Measurements from ENCODE around the gene TCTN2.

TCTN2 gene

GRCh38 chr12:123670882-123671728, at the start of gene TCTN2:
Gene TCTN2 (plus strand): TSS chr12:123671113. CDS start chr12:123671241, 128 bp downstream.
- peak; percentile 88 to 89 for DNase-seq (ENCODE audit: low read depth in 2 of 2)

- DNase-seq (ENCODE audit: low read depth in 2 of 2) = no peak
Measured at GRCh38 chr12:123621619-123622530, 49.0 kb upstream of the TCTN2 start.

GRCh38 chr12:123633379-123634141, 37.4 kb upstream of the TCTN2 start, which contains the start of the genes EIF2B1 and GTF2H3:
Gene EIF2B1 (minus strand): TSS chr12:123633686. CDS start chr12:123633557, 129 bp downstream.
Gene GTF2H3 (plus strand): TSS chr12:123633829. CDS start chr12:123633860, 31 bp downstream.
- DNase-seq (ENCODE audit: low read depth in 2 of 2) = peak; percentile 95 to 96

- DNase-seq (ENCODE audit: low read depth in 2 of 2) = no peak
Measured at GRCh38 chr12:123634142-123634561, 36.8 kb upstream of the TCTN2 start.

- no peak for DNase-seq (ENCODE audit: low read depth in 2 of 2)
Measured at GRCh38 chr12:123643911-123644310, 27.0 kb upstream of the TCTN2 start.

GRCh38 chr12:123645380-123645779, 25.5 kb upstream of the TCTN2 start:
- no peak for DNase-seq (ENCODE audit: low read depth in 2 of 2)

GRCh38 chr12:123645878-123646277, 25.0 kb upstream of the TCTN2 start:
- DNase-seq (ENCODE audit: low read depth in 2 of 2) = no peak

- DNase-seq (ENCODE audit: low read depth in 2 of 2) = no peak
Measured at GRCh38 chr12:123648401-123648800, 22.5 kb upstream of the TCTN2 start.

GRCh38 chr12:123654129-123654701, 16.7 kb upstream of the TCTN2 start:
- no peak for DNase-seq (ENCODE audit: low read depth in 2 of 2)

GRCh38 chr12:123655420-123655819, 15.5 kb upstream of the TCTN2 start:
- no peak for DNase-seq (ENCODE audit: low read depth in 2 of 2)

GRCh38 chr12:123656392-123656791, 14.5 kb upstream of the TCTN2 start:
- DNase-seq (ENCODE audit: low read depth in 2 of 2) = no peak

GRCh38 chr12:123657211-123657610, 13.7 kb upstream of the TCTN2 start:
- DNase-seq (ENCODE audit: low read depth in 2 of 2) = no peak

- no peak for DNase-seq (ENCODE audit: low read depth in 2 of 2)
Measured at GRCh38 chr12:123659996-123660727, 10.8 kb upstream of the TCTN2 start.

GRCh38 chr12:123667771-123668170, 3.1 kb upstream of the TCTN2 start:
- DNase-seq (ENCODE audit: low read depth in 2 of 2) = no peak

- no peak for DNase-seq (ENCODE audit: low read depth in 2 of 2)
Measured at GRCh38 chr12:123671876-123672275, 963 bp downstream of the TCTN2 start.

GRCh38 chr12:123675436-123675835, 4.5 kb downstream of the TCTN2 start:
- DNase-seq (ENCODE audit: low read depth in 2 of 2) = no peak

GRCh38 chr12:123676616-123677320, 5.9 kb downstream of the TCTN2 start:
- no peak for DNase-seq (ENCODE audit: low read depth in 2 of 2)

GRCh38 chr12:123678981-123679380, 8.1 kb downstream of the TCTN2 start:
- no peak for DNase-seq (ENCODE audit: low read depth in 2 of 2)

- no peak for DNase-seq (ENCODE audit: low read depth in 2 of 2)
Measured at GRCh38 chr12:123681605-123682004, 10.7 kb downstream of the TCTN2 start.

- DNase-seq (ENCODE audit: low read depth in 2 of 2) = no peak
Measured at GRCh38 chr12:123683964-123684363, 13.1 kb downstream of the TCTN2 start.
